ENCODE measurements around the gene DCP1A. TPM values are rescaled to one million over a fixed set of nuclear protein-coding genes. Genes with fewer than 3 reads are reported as not detected.

The DCP1A gene
- total RNA-seq, 2 experiments from 2014 or later = 21.8 to 23.2 TPM

DNA sequence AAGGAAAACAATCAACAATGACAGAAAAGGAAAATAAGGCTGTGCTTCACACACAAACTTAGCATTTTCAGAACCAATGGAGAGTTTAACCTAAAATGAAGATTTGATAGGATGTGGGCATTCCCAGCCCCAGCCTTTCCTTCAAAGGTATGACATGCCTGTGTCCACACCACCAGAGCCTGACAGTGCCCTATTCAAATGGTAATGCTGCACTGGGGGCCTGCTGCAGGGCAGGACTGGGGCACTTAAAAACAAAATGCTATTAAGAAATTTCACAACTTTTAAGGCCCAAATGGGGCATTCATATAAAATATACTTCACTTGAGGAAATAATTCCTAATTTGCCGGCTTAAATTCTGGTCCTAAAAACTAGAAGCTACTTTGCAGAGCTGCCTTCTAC, 60.6 kb downstream of the DCP1A start:
- H3K4me2 ChIP-seq (ENCODE audit: low read length) = no peak overlapping the region
- intact Hi-C loops (cut with micrococcal nuclease; ENCODE audit: unreplicated experiment) = no loop called here
- H3K27ac ChIP-seq (ENCODE audit: low read depth, low read length, poor library complexity, severe bottlenecking) = no peak overlapping the region
- CTCF ChIA-PET (ENCODE audit: unreplicated experiment) = no interaction called here
- peaks cover 32% of the 10 kb centered on the region; the same call in 1 of the 2 replicates for H3K36me3 ChIP-seq (ENCODE audit: insufficient read depth, low read length)
- no peak overlapping the region for H2AFZ ChIP-seq (ENCODE audit: low read length)
- no TSS peak for BruUV-seq (replicated peaks)
- no peak for DNase-seq (ENCODE audit: low spot score)
- POLR2A ChIA-PET = interaction anchor here (0.6 to 1.0 kb wide), 3 partner anchors 8 to 226 kb away, joined by 3 to 6 read pairs (median 3); no protein-coding TSS in a partner anchor
- H3K4me1 ChIP-seq (ENCODE audit: insufficient read depth, low read length, poor library complexity, severe bottlenecking) = no peaks in the 10 kb centered on the region
- H4K20me1 ChIP-seq (ENCODE audit: insufficient read depth, low read length) = no peaks in the 10 kb centered on the region
- H3K9me2 ChIP-seq (ENCODE audit: insufficient read depth, low read length) = no peaks in the 10 kb centered on the region
- H3K4me3 ChIP-seq (ENCODE audit: low read depth, low read length, poor library complexity, severe bottlenecking) = no peak overlapping the region
- no peak for TF ChIP-seq CTCF (conservative IDR thresholded peaks at IDR 0.05; ENCODE audit: low read length)
- TF ChIP-seq EZH2phosphoT487 (IDR thresholded peaks at IDR 0.05; ENCODE audit: borderline replicate concordance, low read depth, low read length) = no peak
- no peaks in the 10 kb centered on the region for H3K79me2 ChIP-seq (ENCODE audit: insufficient read depth, low read depth, low read length)
- H3K9me3 ChIP-seq (ENCODE audit: low read length) = no peaks in the 10 kb centered on the region

- ChIA-PET POLR2A (no interaction called here), CTCF (ENCODE audit: unreplicated experiment) (no interaction called here)
- TF ChIP-seq CTCF (conservative IDR thresholded peaks at IDR 0.05; ENCODE audit: low read length) = no peak
- no peak for TF ChIP-seq EZH2phosphoT487 (IDR thresholded peaks at IDR 0.05; ENCODE audit: borderline replicate concordance, low read depth, low read length)
- Histone ChIP-seq H3K27ac (ENCODE audit: low read depth, low read length, poor library complexity, severe bottlenecking) (no peak overlapping the region), H3K9me3 (ENCODE audit: low read length) (no peaks in the 10 kb centered on the region), H4K20me1 (ENCODE audit: insufficient read depth, low read length) (no peaks in the 10 kb centered on the region), H2AFZ (ENCODE audit: low read length) (no peak overlapping the region), H3K4me3 (ENCODE audit: low read depth, low read length, poor library complexity, severe bottlenecking) (no peak overlapping the region), H3K4me1 (ENCODE audit: insufficient read depth, low read length, poor library complexity, severe bottlenecking) (no peaks in the 10 kb centered on the region), H3K79me2 (ENCODE audit: insufficient read depth, low read depth, low read length) (no peaks in the 10 kb centered on the region), H3K36me3 (ENCODE audit: insufficient read depth, low read length) (peaks cover 23% of the 10 kb centered on the region; the same call in 1 of the 2 replicates), H3K4me2 (ENCODE audit: low read length) (no peak overlapping the region), H3K9me2 (ENCODE audit: insufficient read depth, low read length) (no peaks in the 10 kb centered on the region)
- intact Hi-C loops (cut with micrococcal nuclease; ENCODE audit: unreplicated experiment) = no loop called here
- no peak for DNase-seq (ENCODE audit: low spot score)
- no TSS peak for BruUV-seq (replicated peaks)
These were observed 64.8 kb downstream of the DCP1A start for GRCh38 chr3:53282581-53282980.

DNA sequence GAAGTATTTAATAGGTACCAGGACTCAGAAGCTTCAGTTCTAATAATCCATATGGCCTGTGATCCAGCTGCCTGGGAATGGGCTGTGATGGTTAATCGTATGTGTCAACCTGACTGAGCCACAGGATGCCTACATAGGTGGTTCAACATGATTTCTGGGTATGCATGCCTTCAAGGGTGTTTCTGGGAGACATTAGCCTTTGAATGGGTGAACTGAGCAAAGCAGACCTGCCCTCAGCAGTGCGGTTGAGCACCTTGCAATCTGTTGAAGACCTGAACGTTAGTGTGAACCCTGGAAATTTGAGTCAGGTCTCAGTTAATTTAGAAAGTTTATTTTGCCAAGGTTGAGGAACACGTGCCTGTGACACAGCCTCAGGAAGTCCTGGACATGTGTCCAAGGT, 68.7 kb downstream of the DCP1A start:
- H3K9me3 ChIP-seq (ENCODE audit: low read length) = no peaks in the 10 kb centered on the region
- ChIA-PET POLR2A (no interaction called here), CTCF (ENCODE audit: unreplicated experiment) (no interaction called here)
- intact Hi-C loops (cut with micrococcal nuclease; ENCODE audit: unreplicated experiment) = no loop called here
- H3K4me2 ChIP-seq (ENCODE audit: low read length) = no peak overlapping the region
- H2AFZ ChIP-seq (ENCODE audit: low read length) = no peak overlapping the region
- H3K9me2 ChIP-seq (ENCODE audit: insufficient read depth, low read length) = no peaks in the 10 kb centered on the region
- H3K4me3 ChIP-seq (ENCODE audit: low read depth, low read length, poor library complexity, severe bottlenecking) = no peak overlapping the region
- H3K79me2 ChIP-seq (ENCODE audit: insufficient read depth, low read depth, low read length) = no peaks in the 10 kb centered on the region
- no peak for DNase-seq (ENCODE audit: low spot score)
- H3K27ac ChIP-seq (ENCODE audit: low read depth, low read length, poor library complexity, severe bottlenecking) = no peak overlapping the region
- no peaks in the 10 kb centered on the region for H4K20me1 ChIP-seq (ENCODE audit: insufficient read depth, low read length)
- TF ChIP-seq EZH2phosphoT487 (IDR thresholded peaks at IDR 0.05; ENCODE audit: borderline replicate concordance, low read depth, low read length) = no peak
- no peak for TF ChIP-seq CTCF (conservative IDR thresholded peaks at IDR 0.05; ENCODE audit: low read length)
- BruUV-seq (replicated peaks) = no TSS peak
- H3K36me3 ChIP-seq (ENCODE audit: insufficient read depth, low read length) = no peaks in the 10 kb centered on the region
- H3K4me1 ChIP-seq (ENCODE audit: insufficient read depth, low read length, poor library complexity, severe bottlenecking) = peaks cover 5% of the 10 kb centered on the region

Data from OCI-LY7 (cell line).